ENCODE results near the gene HES1. TPM values are rescaled to one million over a fixed set of nuclear protein-coding genes. Genes with fewer than 3 reads are reported as not detected.
A peak's percentile ranks its signal among the peaks of the same experiment; 100 is the strongest.

HES1 gene
- total and polyA plus RNA-seq, 9 of the 15 experiments (the other 6 are each of a cell fraction or from before 2014, with no cell fraction given), result 3.4 to 37.0 (median 19.3) TPM

- peak; percentile 21; the same call in 1 of the 2 replicates for TF ChIP-seq ARID4B (CRISPR knock-in tag; IDR thresholded peaks at IDR 0.05)
- peak; percentile 37; the same call in 1 of the 2 replicates for TF ChIP-seq ZNF232 (CRISPR knock-in tag; IDR thresholded peaks at IDR 0.05)
- TF ChIP-seq MBD1 (CRISPR knock-in tag; IDR thresholded peaks at IDR 0.05), result no peak
- TF ChIP-seq TFAM (CRISPR knock-in tag; conservative IDR thresholded peaks at IDR 0.05), result no peak
- TF ChIP-seq KAT7 (CRISPR knock-in tag; IDR thresholded peaks at IDR 0.05; ENCODE audit: borderline replicate concordance), result peak; percentile 91; the same call in 1 of the 2 replicates
- no peak for TF ChIP-seq DLX4 (CRISPR knock-in tag; IDR thresholded peaks at IDR 0.05)
- TF ChIP-seq E2F5 (CRISPR knock-in tag; IDR thresholded peaks at IDR 0.05), result no peak
- no peak for TF ChIP-seq MXD1 (CRISPR knock-in tag; IDR thresholded peaks at IDR 0.05; ENCODE audit: borderline replicate concordance, poor library complexity, severe bottlenecking)
- TF ChIP-seq NFRKB (IDR thresholded peaks at IDR 0.05; ENCODE audit: low read depth), result 0 out of 2 replicates have a peak, but pooled peaks have one; percentile 57
- TF ChIP-seq TRIM24 (IDR thresholded peaks at IDR 0.05), result no peak
- TF ChIP-seq HNRNPH1 (optimal IDR thresholded peaks at IDR 0.05; ENCODE audit: low read depth, low read length), result no peak
- TF ChIP-seq ELK1 (CRISPR knock-in tag; IDR thresholded peaks at IDR 0.05), result no peak
- TF ChIP-seq BRF2 (IDR thresholded peaks at IDR 0.05; ENCODE audit: borderline replicate concordance, insufficient read depth, insufficient read length), result no peak
- 0 out of 2 replicates have a peak, but pooled peaks have one; percentile 6 for TF ChIP-seq ZFX (CRISPR knock-in tag; IDR thresholded peaks at IDR 0.05)
- no peak for TF ChIP-seq SMARCC2 (IDR thresholded peaks at IDR 0.05; ENCODE audit: low read depth)
- TF ChIP-seq CBX2 (IDR thresholded peaks at IDR 0.05; ENCODE audit: insufficient read depth, low read length, poor library complexity, severe bottlenecking), result no peak
- TF ChIP-seq LARP7 (IDR thresholded peaks at IDR 0.05), result no peak
- TF ChIP-seq ZNF174 (CRISPR knock-in tag; IDR thresholded peaks at IDR 0.05), result no peak
Measured at GRCh38 chr3:194137008-194137505, 1.1 kb downstream of the HES1 start (continued).
